ENCODE data around the gene POLRMT. TPM values are rescaled to one million over a fixed set of nuclear protein-coding genes. Genes with fewer than 3 reads are reported as not detected.

POLRMT gene
- total and polyA plus RNA-seq, 8 donors = 28.5 to 44.7 (median 39.7) TPM

Other genes with a start within 250 kb of the POLRMT start
- gene C2CD4C, start 224.4 kb downstream of the POLRMT start, total RNA-seq = 1 to 10 TPM; 1.1 to 2.4 TPM
- gene C2CD4C, start 224.4 kb downstream of the POLRMT start, polyA plus RNA-seq (ENCODE audit: insufficient read length in 6 of 6) = 1 to 10 TPM in 2 of 6 donors, under 1 TPM in 4; 0.27 to 1.1 (median 0.65) TPM
- 10 to 100 TPM; 16.8 to 34.5 TPM for gene SHC2, start 172.5 kb downstream of the POLRMT start, total RNA-seq
- gene SHC2, start 172.5 kb downstream of the POLRMT start, polyA plus RNA-seq (ENCODE audit: insufficient read length in 6 of 6) = 10 to 100 TPM; 16.0 to 28.1 (median 20.2) TPM
- gene MADCAM1, start 137.1 kb downstream of the POLRMT start, total RNA-seq = under 1 TPM in 1 of 2 donors, not detected in 1; 0.52 TPM
- 10 to 100 TPM in 3 of 6 donors, 1 to 10 TPM in 3; 4.9 to 11.7 (median 8.9) TPM for gene MADCAM1, start 137.1 kb downstream of the POLRMT start, polyA plus RNA-seq (ENCODE audit: insufficient read length in 6 of 6)
- gene TPGS1, start 126.0 kb downstream of the POLRMT start, total RNA-seq = 10 to 100 TPM; 18.0 to 18.2 TPM
- gene TPGS1, start 126.0 kb downstream of the POLRMT start, polyA plus RNA-seq (ENCODE audit: insufficient read length in 6 of 6) = 10 to 100 TPM in 1 of 6 donors, 1 to 10 TPM in 5; 3.5 to 10.2 (median 6.7) TPM
- gene CDC34, start 101.8 kb downstream of the POLRMT start, total RNA-seq = 10 to 100 TPM; 50.9 to 55.5 TPM
- gene CDC34, start 101.8 kb downstream of the POLRMT start, polyA plus RNA-seq (ENCODE audit: insufficient read length in 6 of 6) = 10 to 100 TPM; 42.7 to 62.3 (median 55.0) TPM
- gene GZMM, start 89.5 kb downstream of the POLRMT start, total RNA-seq = 1 to 10 TPM; 1.4 TPM
- gene GZMM, start 89.5 kb downstream of the POLRMT start, polyA plus RNA-seq (ENCODE audit: insufficient read length in 6 of 6) = 1 to 10 TPM in 1 of 6 donors, under 1 TPM in 4, not detected in 1; 0.45 to 1.1 (median 0.65) TPM
- 100 to 1,000 TPM; 339 to 457 TPM for gene BSG, start 60.9 kb downstream of the POLRMT start, total RNA-seq
- gene BSG, start 60.9 kb downstream of the POLRMT start, polyA plus RNA-seq (ENCODE audit: insufficient read length in 6 of 6) = 100 to 1,000 TPM; 259 to 372 (median 302) TPM
- under 1 TPM; 0.38 to 0.50 TPM for gene HCN2, start 43.7 kb downstream of the POLRMT start, total RNA-seq
- gene HCN2, start 43.7 kb downstream of the POLRMT start, polyA plus RNA-seq (ENCODE audit: insufficient read length in 6 of 6) = under 1 TPM; 0.06 to 0.21 (median 0.13) TPM
- gene FGF22, start 6.3 kb upstream of the POLRMT start, total RNA-seq = under 1 TPM; 0.21 to 0.29 TPM
- under 1 TPM; 0.22 to 0.48 (median 0.35) TPM for gene FGF22, start 6.3 kb upstream of the POLRMT start, polyA plus RNA-seq (ENCODE audit: insufficient read length in 6 of 6)
- gene RNF126, start 29.7 kb upstream of the POLRMT start, total RNA-seq = 10 to 100 TPM; 24.3 to 34.0 TPM
- gene RNF126, start 29.7 kb upstream of the POLRMT start, polyA plus RNA-seq (ENCODE audit: insufficient read length in 6 of 6) = 10 to 100 TPM; 15.4 to 27.2 (median 21.1) TPM
- 100 to 1,000 TPM in 1 of 2 donors, 10 to 100 TPM in 1; 94.8 to 145 TPM for gene FSTL3, start 42.9 kb upstream of the POLRMT start, total RNA-seq
- gene FSTL3, start 42.9 kb upstream of the POLRMT start, polyA plus RNA-seq (ENCODE audit: insufficient read length in 6 of 6) = 10 to 100 TPM in 4 of 6 donors, 1 to 10 TPM in 2; 7.6 to 14.7 (median 11.2) TPM
- gene PRSS57, start 61.9 kb upstream of the POLRMT start, total RNA-seq = not detected
- gene PRSS57, start 61.9 kb upstream of the POLRMT start, polyA plus RNA-seq (ENCODE audit: insufficient read length in 6 of 6) = under 1 TPM; 0.15 to 0.50 (median 0.29) TPM
- 10 to 100 TPM; 30.2 to 33.0 TPM for gene PALM, start 75.4 kb upstream of the POLRMT start, total RNA-seq
- gene PALM, start 75.4 kb upstream of the POLRMT start, polyA plus RNA-seq (ENCODE audit: insufficient read length in 6 of 6) = 10 to 100 TPM; 37.0 to 59.7 (median 42.8) TPM
- 10 to 100 TPM; 19.2 to 44.0 TPM for gene MISP, start 117.6 kb upstream of the POLRMT start, total RNA-seq
- 10 to 100 TPM in 3 of 6 donors, 1 to 10 TPM in 3; 5.8 to 15.6 (median 10.6) TPM for gene MISP, start 117.6 kb upstream of the POLRMT start, polyA plus RNA-seq (ENCODE audit: insufficient read length in 6 of 6)
- 100 to 1,000 TPM; 236 to 354 TPM for gene PTBP1, start 163.9 kb upstream of the POLRMT start, total RNA-seq
- 100 to 1,000 TPM; 317 to 374 (median 340) TPM for gene PTBP1, start 163.9 kb upstream of the POLRMT start, polyA plus RNA-seq (ENCODE audit: insufficient read length in 6 of 6)
- 1 to 10 TPM; 1.6 to 1.9 TPM for gene PLPPR3, start 188.4 kb upstream of the POLRMT start, total RNA-seq
- gene PLPPR3, start 188.4 kb upstream of the POLRMT start, polyA plus RNA-seq (ENCODE audit: insufficient read length in 6 of 6) = 10 to 100 TPM in 1 of 6 donors, 1 to 10 TPM in 5; 4.9 to 11.9 (median 6.8) TPM
- gene AZU1, start 194.3 kb upstream of the POLRMT start, total RNA-seq = 1 to 10 TPM; 1.3 TPM
- gene AZU1, start 194.3 kb upstream of the POLRMT start, polyA plus RNA-seq (ENCODE audit: insufficient read length in 6 of 6) = 1 to 10 TPM; 1.7 to 4.7 (median 2.5) TPM
- under 1 TPM; 0.55 to 0.58 TPM for gene PRTN3, start 207.5 kb upstream of the POLRMT start, total RNA-seq
- gene PRTN3, start 207.5 kb upstream of the POLRMT start, polyA plus RNA-seq (ENCODE audit: insufficient read length in 6 of 6) = 1 to 10 TPM; 1.5 to 3.8 (median 3.0) TPM
- gene ELANE, start 218.8 kb upstream of the POLRMT start, total RNA-seq = 1 to 10 TPM in 1 of 2 donors, under 1 TPM in 1; 0.89 to 1.3 TPM
- gene ELANE, start 218.8 kb upstream of the POLRMT start, polyA plus RNA-seq (ENCODE audit: insufficient read length in 6 of 6) = 1 to 10 TPM in 4 of 6 donors, under 1 TPM in 2; 0.70 to 2.2 (median 1.2) TPM
- gene CFD, start 226.1 kb upstream of the POLRMT start, total RNA-seq = 10 to 100 TPM; 78.0 to 85.3 TPM
- gene CFD, start 226.1 kb upstream of the POLRMT start, polyA plus RNA-seq (ENCODE audit: insufficient read length in 6 of 6) = 10 to 100 TPM in 2 of 6 donors, 1 to 10 TPM in 4; 4.9 to 22.9 (median 8.1) TPM

All from left lung (tissue), 8 donors.